Left renal cortex interstitium (tissue), 4 donors: Measurements from ENCODE around the gene METRN. TPM values are rescaled to one million over a fixed set of nuclear protein-coding genes. Genes with fewer than 3 reads are reported as not detected.
A peak's percentile ranks its signal among the peaks of the same experiment; 100 is the strongest.

ENCODE experiments used
- DNase-seq, 4 donors: peaks; one replicate each; pipeline ENCODE4 v3.0.0-alpha.2; 2013; ENCODE audit warnings: low read depth in 4 of 4, low spot score in 2 of 4, missing footprints in 1 of 4
- polyA plus RNA-seq, 4 donors: library from polyadenylated mRNA; unstranded; fragments of 120-200 nt; gene quantifications; one replicate each; pipeline ENCODE4 v1.2.1, GENCODE V29; 2013; ENCODE audit not compliant: insufficient read length in 4 of 4

METRN gene
- polyA plus RNA-seq, 4 donors = 4.7 to 14.0 (median 11.8) TPM

GRCh38 chr16:677316-678190 is 37.4 kb upstream of the METRN start:
- DNase-seq = no peak

GRCh38 chr16:678209-678857 is 36.6 kb upstream of the METRN start:
- DNase-seq = no peak

- peak in 3 of 4 donors; percentile 32 to 52 (median 39) for DNase-seq
Measured at GRCh38 chr16:678858-679813, 35.8 kb upstream of the METRN start.

GRCh38 chr16:679814-680624 is 34.9 kb upstream of the METRN start, which contains the start of gene STUB1:
STUB1 (plus strand) TSS chr16:680410; CDS start chr16:680526, 116 bp downstream.
- peak in 3 of 4 donors; percentile 55 to 69 (median 59) for DNase-seq

- no peak for DNase-seq
Measured at GRCh38 chr16:680625-680945, 34.3 kb upstream of the METRN start.

GRCh38 chr16:680967-681745 is 33.8 kb upstream of the METRN start:
- DNase-seq = no peak

- DNase-seq = no peak
Measured at GRCh38 chr16:681746-682427, 33.0 kb upstream of the METRN start.

- DNase-seq = no peak
Measured at GRCh38 chr16:682493-683395, 32.2 kb upstream of the METRN start.

GRCh38 chr16:683396-684070 is 31.4 kb upstream of the METRN start:
- DNase-seq = no peak

GRCh38 chr16:684071-684794 is 30.7 kb upstream of the METRN start, which contains the start of gene JMJD8:
JMJD8 (minus strand) TSS chr16:684334; CDS start chr16:684319, 15 bp downstream.
- DNase-seq = peak in 3 of 4 donors; percentile 79 to 91 (median 89)

- no peak for DNase-seq
Measured at GRCh38 chr16:684961-685696, 29.8 kb upstream of the METRN start.

GRCh38 chr16:685967-686366 is 29.0 kb upstream of the METRN start:
- DNase-seq = no peak

- no peak for DNase-seq
Measured at GRCh38 chr16:686459-687260, 28.3 kb upstream of the METRN start.

- DNase-seq = no peak
Measured at GRCh38 chr16:687499-687898, 27.4 kb upstream of the METRN start.
